ENCODE results near the gene RAI1. TPM values are rescaled to one million over a fixed set of nuclear protein-coding genes. Genes with fewer than 3 reads are reported as not detected.

Gene RAI1
- total and polyA plus RNA-seq, 2 of the 13 experiments (the other 11 are each of a cell fraction or from before 2014, with no cell fraction given), result 3.4 to 5.2 TPM

DNA sequence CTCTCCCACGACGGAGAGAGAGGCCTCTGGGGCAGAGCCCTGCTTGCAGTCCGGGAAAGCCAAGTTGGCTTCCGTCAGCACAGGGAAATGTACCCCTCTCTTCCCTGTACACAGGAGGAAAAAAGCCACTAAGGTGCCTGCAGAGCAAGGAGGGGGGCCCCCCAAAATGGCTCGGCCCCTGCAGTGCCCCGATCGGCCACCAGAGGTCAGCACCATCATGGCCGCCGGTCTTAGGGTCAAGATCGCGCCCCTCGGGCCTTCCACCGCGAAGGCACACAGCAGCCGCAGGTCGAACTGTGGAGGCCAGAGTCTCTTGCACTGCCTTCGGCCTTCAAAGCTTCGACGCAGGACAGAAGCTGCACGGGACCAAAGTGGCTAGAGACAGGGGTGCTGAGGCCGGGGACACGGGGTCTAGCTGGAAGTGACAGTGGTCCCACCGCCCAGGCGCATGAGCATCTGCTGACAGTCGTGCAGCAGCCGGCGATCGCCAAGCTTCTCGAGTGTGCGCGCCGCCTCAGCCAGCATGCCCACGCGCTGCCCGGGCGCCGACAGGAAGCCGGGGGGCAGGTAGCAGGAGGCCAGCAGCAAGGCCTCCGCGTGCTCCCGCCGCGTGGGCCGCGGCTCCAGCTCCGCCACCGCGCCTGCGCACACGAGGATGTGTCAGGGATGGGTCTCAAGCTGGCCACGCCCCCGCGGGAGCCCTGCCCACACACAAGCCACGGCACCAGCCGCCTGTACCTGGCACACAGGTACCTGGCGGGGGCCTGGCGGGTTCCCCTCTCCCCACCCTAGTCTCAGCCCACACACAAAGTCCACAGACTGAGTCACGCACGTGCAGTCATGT lies 131.2 kb downstream of the RAI1 start:
- H3K4me3 ChIP-seq (replicated peaks in 1 of 3; ENCODE audit: insufficient read depth in 1 of 3, low read depth in 2 of 3, low read length in 3 of 3), result no peak overlapping the region
- BruUV-seq (replicated peaks), result no TSS peak
- ChIA-PET POLR2A (interaction anchor here (0.9 to 2.7 kb wide), 5 partner anchors 19 to 44 kb away, joined by 4 to 26 read pairs (median 5); partner anchors contain the start of gene SREBF1), CTCF (ENCODE audit: low intra/inter-chr PET ratio, low total read pairs) (interaction anchor here (0.9 to 3.6 kb wide), 5 partner anchors 25 to 107 kb away, joined by 3 to 53 read pairs (median 3); no protein-coding TSS in a partner anchor)
- in situ Hi-C loops (cut with HindIII; ENCODE audit: extremely low pct_ligation_motif_present, low pct_unique_long_range_greater_than_20kb) (loop anchor here (5.0 kb wide), 1 partner anchor 50 kb away; no protein-coding TSS in a partner anchor), intact Hi-C loops (cut with micrococcal nuclease; ENCODE audit: unreplicated experiment) (loop anchor here (1.0 kb wide), 2 partner anchors 24 to 48 kb away; partner anchors contain the start of gene SREBF1)
- peak overlapping the region; percentile 58 for H3K27ac ChIP-seq (ENCODE audit: extremely low read length, insufficient read depth, low read length)
- FAIRE-seq (peak; percentile 12), ATAC-seq (peak; percentile 50), DNase-seq (ENCODE audit: low spot score) (peak; percentile 52)
- H3K36me3 ChIP-seq (replicated peaks in 1 of 2; ENCODE audit: control insufficient read depth in 1 of 2, insufficient read depth in 2 of 2, low read length in 2 of 2), result peaks cover 33 to 39% of the 10 kb centered on the region in 2 experiments
- no peaks in the 10 kb centered on the region for H3K9me3 ChIP-seq (ENCODE audit: low read length)
- no peak overlapping the region for H3K9ac ChIP-seq (ENCODE audit: insufficient read depth, low read depth, low read length)
- peaks cover 28% of the 10 kb centered on the region for H3K4me1 ChIP-seq (ENCODE audit: insufficient read depth, low read length)
- no peaks in the 10 kb centered on the region for H3K27me3 ChIP-seq (ENCODE audit: control insufficient read depth in 1 of 2, insufficient read depth in 2 of 2, low read length in 2 of 2)
- 18% methylated on average over 18 of the region's 59 CpGs for WGBS (ENCODE audit: low lambda C conversion rate)
- no peaks in the 10 kb centered on the region for H3K79me2 ChIP-seq (ENCODE audit: insufficient read depth, low read length)
- 0 out of 2 replicates have a peak, but pooled peaks cover 11% of the 10 kb centered on the region for H4K20me1 ChIP-seq (ENCODE audit: insufficient read depth, low read length)
- 0 out of 2 replicates have a peak overlapping the region, but pooled peaks have one; percentile 34 for H3K4me2 ChIP-seq (ENCODE audit: low read depth, low read length)
- H2AFZ ChIP-seq (ENCODE audit: low read length), result no peak overlapping the region
- TF ChIP-seq, protein P1, sequence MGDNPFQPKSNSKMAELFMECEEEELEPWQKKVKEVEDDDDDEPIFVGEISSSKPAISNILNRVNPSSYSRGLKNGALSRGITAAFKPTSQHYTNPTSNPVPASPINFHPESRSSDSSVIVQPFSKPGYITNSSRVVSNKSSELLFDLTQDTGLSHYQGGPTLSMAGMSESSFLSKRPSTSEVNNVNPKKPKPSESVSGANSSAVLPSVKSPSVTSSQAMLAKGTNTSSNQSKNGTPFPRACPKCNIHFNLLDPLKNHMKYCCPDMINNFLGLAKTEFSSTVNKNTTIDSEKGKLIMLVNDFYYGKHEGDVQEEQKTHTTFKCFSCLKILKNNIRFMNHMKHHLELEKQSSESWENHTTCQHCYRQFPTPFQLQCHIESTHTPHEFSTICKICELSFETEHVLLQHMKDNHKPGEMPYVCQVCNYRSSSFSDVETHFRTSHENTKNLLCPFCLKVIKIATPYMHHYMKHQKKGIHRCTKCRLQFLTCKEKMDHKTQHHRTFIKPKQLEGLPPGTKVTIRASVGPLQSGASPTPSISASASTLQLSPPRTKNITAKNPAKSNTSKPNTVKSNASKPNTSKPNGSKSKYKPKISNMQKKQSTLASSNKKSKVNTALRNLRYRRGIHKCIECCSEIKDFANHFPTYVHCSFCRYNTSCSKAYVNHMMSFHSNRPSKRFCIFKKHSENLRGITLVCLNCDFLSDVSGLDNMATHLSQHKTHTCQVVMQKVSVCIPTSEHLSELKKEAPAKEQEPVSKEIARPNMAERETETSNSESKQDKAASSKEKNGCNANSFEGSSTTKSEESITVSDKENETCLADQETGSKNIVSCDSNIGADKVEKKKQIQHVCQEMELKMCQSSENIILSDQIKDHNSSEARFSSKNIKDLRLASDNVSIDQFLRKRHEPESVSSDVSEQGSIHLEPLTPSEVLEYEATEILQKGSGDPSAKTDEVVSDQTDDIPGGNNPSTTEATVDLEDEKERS (CRISPR knock-in tag; IDR thresholded peaks at IDR 0.05), result no peak
- TF ChIP-seq ZBTB21 (CRISPR knock-in tag; IDR thresholded peaks at IDR 0.05), result peak; percentile 37; the same call in 1 of the 2 replicates
- TF ChIP-seq, protein P2, sequence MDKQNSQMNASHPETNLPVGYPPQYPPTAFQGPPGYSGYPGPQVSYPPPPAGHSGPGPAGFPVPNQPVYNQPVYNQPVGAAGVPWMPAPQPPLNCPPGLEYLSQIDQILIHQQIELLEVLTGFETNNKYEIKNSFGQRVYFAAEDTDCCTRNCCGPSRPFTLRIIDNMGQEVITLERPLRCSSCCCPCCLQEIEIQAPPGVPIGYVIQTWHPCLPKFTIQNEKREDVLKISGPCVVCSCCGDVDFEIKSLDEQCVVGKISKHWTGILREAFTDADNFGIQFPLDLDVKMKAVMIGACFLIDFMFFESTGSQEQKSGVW (CRISPR knock-in tag; IDR thresholded peaks at IDR 0.05; ENCODE audit: borderline replicate concordance), result no peak
- no peak for TF ChIP-seq ZNF230 (CRISPR knock-in tag; IDR thresholded peaks at IDR 0.05)
- no peak for TF ChIP-seq ZZZ3 (CRISPR knock-in tag; IDR thresholded peaks at IDR 0.05; ENCODE audit: borderline replicate concordance)
- no peak for TF ChIP-seq ARID4A (CRISPR knock-in tag; IDR thresholded peaks at IDR 0.05; ENCODE audit: borderline replicate concordance)
- TF ChIP-seq ZNF567 (CRISPR knock-in tag; IDR thresholded peaks at IDR 0.05; ENCODE audit: borderline replicate concordance), result no peak
- no peak for TF ChIP-seq ZNF235 (CRISPR knock-in tag; IDR thresholded peaks at IDR 0.05; ENCODE audit: borderline replicate concordance)
- TF ChIP-seq, protein P3, sequence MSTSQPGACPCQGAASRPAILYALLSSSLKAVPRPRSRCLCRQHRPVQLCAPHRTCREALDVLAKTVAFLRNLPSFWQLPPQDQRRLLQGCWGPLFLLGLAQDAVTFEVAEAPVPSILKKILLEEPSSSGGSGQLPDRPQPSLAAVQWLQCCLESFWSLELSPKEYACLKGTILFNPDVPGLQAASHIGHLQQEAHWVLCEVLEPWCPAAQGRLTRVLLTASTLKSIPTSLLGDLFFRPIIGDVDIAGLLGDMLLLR (CRISPR knock-in tag; IDR thresholded peaks at IDR 0.05), result no peak
- no peak for TF ChIP-seq NFKBIZ (CRISPR knock-in tag; IDR thresholded peaks at IDR 0.05)
- no peak for TF ChIP-seq ZNF317 (CRISPR knock-in tag; IDR thresholded peaks at IDR 0.05)
- no peak for TF ChIP-seq ARID2 (CRISPR knock-in tag; IDR thresholded peaks at IDR 0.05; ENCODE audit: borderline replicate concordance)

Data from HepG2 (cell line).